Measurements from ENCODE around the gene MICAL3. TPM values are rescaled to one million over a fixed set of nuclear protein-coding genes. Genes with fewer than 3 reads are reported as not detected.

MICAL3 gene
- total RNA-seq, 4 donors from 2014 or later: 6.0 to 9.8 (median 8.1) TPM

DNA sequence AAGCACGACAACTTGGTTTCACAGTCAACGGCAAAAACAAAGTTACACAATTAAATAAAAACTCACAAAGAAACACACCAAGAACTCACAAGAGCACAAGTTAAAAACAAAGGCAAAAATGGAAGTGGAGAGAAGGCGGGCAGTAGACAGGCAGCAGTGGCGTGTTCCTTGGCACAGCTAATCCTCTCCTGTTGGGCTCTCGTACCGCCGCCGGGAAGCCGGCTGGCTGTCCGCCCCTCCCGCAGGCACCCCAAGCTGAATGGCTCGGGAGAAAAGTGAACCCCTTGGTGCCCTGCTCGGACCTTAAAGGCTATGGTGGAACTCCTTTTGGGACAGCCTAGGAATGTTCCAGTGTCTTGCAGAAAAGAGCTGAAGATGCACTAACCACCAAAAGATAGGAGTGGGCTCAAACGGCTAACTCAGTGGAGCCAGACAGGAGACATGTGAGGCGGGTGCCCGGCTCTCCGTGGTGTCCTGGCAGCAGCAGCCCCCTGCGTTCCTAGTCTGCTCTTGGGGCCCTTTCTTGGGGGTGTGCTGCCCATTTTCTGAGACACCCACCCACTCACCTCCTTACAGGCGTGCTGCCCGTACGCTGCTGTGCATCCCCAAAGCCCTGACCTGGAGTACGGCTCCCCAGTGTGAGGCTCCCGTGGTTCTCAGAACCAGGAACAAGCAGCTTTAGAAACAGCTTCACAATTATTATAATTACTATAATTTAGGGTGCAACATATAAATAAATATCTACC lies 164.0 kb downstream of the MICAL3 start:
- H3K36me3 ChIP-seq: peaks cover 0 to 11% of the 10 kb centered on the region in 2 donors

DNA sequence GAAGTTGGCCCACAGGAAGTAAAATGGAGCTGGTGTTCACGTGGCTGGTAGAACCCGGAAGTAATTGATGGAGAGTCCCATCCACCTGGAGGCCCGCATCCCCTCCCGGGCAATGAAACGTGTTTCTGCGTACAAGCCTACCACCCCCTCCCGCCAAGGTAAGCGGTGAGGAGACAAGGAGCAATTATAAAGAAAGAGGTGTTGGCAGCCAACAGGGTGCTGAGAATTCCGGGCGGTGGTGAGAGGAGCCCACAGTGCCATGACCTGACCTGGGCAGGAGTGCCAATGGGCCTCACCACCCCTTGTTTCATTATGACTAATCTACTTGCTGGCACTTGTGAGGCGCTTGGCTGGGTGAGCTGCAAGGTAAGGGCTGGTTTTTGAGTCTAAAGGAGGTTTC lies 166.3 kb downstream of the MICAL3 start:
- no peak overlapping the region for H3K4me3 ChIP-seq
- DNase-seq: no peak
- H3K27ac ChIP-seq: peak overlapping the region in 1 of 4 donors; percentile 86
- no peak for ATAC-seq
- H3K9me3 ChIP-seq: no peaks in the 10 kb centered on the region
- no peaks in the 10 kb centered on the region for H3K27me3 ChIP-seq
- peaks cover 18% of the 10 kb centered on the region in 2 donors for H3K4me1 ChIP-seq
- in situ Hi-C loops (cut with MboI; ENCODE audit: low sequenced_read_pairs in 4 of 4) (no loop called here), intact Hi-C loops (cut with DNase I; ENCODE audit: low total_unique reads) (no loop called here)
- no peaks in the 10 kb centered on the region for H3K36me3 ChIP-seq
- no peak for TF ChIP-seq POLR2A (IDR thresholded peaks at IDR 0.05)
- TF ChIP-seq, protein P1, sequence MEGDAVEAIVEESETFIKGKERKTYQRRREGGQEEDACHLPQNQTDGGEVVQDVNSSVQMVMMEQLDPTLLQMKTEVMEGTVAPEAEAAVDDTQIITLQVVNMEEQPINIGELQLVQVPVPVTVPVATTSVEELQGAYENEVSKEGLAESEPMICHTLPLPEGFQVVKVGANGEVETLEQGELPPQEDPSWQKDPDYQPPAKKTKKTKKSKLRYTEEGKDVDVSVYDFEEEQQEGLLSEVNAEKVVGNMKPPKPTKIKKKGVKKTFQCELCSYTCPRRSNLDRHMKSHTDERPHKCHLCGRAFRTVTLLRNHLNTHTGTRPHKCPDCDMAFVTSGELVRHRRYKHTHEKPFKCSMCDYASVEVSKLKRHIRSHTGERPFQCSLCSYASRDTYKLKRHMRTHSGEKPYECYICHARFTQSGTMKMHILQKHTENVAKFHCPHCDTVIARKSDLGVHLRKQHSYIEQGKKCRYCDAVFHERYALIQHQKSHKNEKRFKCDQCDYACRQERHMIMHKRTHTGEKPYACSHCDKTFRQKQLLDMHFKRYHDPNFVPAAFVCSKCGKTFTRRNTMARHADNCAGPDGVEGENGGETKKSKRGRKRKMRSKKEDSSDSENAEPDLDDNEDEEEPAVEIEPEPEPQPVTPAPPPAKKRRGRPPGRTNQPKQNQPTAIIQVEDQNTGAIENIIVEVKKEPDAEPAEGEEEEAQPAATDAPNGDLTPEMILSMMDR (IDR thresholded peaks at IDR 0.05 in 4 of 5, conservative IDR thresholded peaks at IDR 0.05 in 1 of 5): no peak

More for the DNA sequence above, 164.0 kb downstream of the MICAL3 start:
- Histone ChIP-seq H3K4me3 (no peak overlapping the region), H3K4me1 (peaks cover 18% of the 10 kb centered on the region in 2 donors), H3K9me3 (no peaks in the 10 kb centered on the region), H3K27ac (peak overlapping the region; percentile 78 to 87 (median 83)), H3K27me3 (no peaks in the 10 kb centered on the region)
- in situ Hi-C loops (cut with MboI; ENCODE audit: low sequenced_read_pairs in 4 of 4): no loop called here
- peak in 1 of 2 donors; percentile 37 for ATAC-seq
- TF ChIP-seq, protein P1 (IDR thresholded peaks at IDR 0.05 in 4 of 5, conservative IDR thresholded peaks at IDR 0.05 in 1 of 5): no peak
- TF ChIP-seq POLR2A (IDR thresholded peaks at IDR 0.05): no peak
- no peak for DNase-seq
- intact Hi-C loops (cut with DNase I; ENCODE audit: low total_unique reads): no loop called here

DNA sequence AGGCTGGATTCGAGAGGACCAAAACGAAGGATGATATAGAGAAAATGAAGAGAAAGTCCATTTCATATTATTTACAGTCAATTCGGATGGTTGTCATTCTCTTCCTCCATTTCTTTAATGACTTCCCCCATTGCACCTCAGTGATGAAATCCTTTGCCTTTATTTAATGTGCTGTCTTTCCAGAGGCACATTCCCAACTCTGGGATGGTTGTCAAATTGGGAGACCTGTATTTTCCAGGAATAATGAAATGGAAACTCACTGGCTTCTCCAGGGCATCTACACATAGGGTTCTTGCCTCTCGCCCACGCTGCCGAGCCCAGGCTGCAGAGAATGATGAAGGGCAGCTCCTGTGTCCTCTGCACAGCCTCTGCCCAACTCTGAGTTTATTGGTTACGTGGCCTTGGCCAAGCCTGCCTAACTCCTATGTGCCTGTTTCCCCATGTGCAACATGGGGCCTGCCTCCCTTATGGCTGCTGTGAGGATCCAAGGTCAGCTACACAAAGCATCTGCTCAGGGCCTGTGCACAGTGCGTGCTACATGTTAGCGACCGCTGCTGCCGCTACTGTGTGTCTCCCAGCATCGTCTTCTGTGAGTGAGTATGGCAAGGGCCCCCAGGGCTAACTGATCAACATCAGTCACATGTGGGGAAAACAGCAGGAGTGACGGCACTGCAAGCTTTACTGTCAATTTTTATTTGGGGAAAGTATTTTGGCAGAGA lies 168.6 kb downstream of the MICAL3 start:
- Histone ChIP-seq H3K4me3 (no peak overlapping the region), H3K27ac (no peak overlapping the region), H3K4me1 (peaks cover 24 to 34% of the 10 kb centered on the region in 2 donors), H3K36me3 (no peaks in the 10 kb centered on the region), H3K9me3 (no peaks in the 10 kb centered on the region), H3K27me3 (no peaks in the 10 kb centered on the region)
- in situ Hi-C loops (cut with MboI; ENCODE audit: low sequenced_read_pairs in 4 of 4) (no loop called here), intact Hi-C loops (cut with DNase I; ENCODE audit: low total_unique reads) (no loop called here)
- no peak for TF ChIP-seq POLR2A (IDR thresholded peaks at IDR 0.05)
- TF ChIP-seq, protein P1 (IDR thresholded peaks at IDR 0.05 in 4 of 5, conservative IDR thresholded peaks at IDR 0.05 in 1 of 5): no peak
- no peak for DNase-seq
- no peak for ATAC-seq

DNA sequence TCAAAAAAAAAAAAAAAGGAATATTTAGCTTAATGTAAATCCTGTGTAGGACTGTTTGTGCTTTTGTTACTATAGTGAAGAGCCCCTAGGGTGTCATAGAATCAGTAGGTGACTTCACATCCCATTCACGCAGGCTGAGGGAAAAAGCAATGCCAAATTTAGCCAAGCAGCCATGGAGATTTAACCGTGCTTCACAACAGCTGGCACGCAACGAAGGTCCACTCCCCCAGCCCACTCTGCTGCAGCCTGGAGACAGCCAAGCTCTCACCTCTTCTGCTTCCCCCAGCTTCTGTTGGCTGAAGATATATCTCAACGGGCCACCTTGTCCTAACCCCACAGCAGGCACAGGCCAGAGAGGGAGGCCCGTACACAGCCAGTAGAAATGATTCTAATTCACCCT lies 171.3 kb downstream of the MICAL3 start:
- peaks cover 6 to 16% of the 10 kb centered on the region in 2 donors for H3K4me1 ChIP-seq
- DNase-seq (no peak), ATAC-seq (no peak)
- intact Hi-C loops (cut with DNase I; ENCODE audit: low total_unique reads) (no loop called here), in situ Hi-C loops (cut with MboI; ENCODE audit: low sequenced_read_pairs in 4 of 4) (no loop called here)
- H3K9me3 ChIP-seq: no peaks in the 10 kb centered on the region
- no peak overlapping the region for H3K27ac ChIP-seq
- H3K27me3 ChIP-seq: no peaks in the 10 kb centered on the region
- TF ChIP-seq POLR2A (IDR thresholded peaks at IDR 0.05): no peak
- no peaks in the 10 kb centered on the region for H3K36me3 ChIP-seq
- no peak overlapping the region for H3K4me3 ChIP-seq

DNA sequence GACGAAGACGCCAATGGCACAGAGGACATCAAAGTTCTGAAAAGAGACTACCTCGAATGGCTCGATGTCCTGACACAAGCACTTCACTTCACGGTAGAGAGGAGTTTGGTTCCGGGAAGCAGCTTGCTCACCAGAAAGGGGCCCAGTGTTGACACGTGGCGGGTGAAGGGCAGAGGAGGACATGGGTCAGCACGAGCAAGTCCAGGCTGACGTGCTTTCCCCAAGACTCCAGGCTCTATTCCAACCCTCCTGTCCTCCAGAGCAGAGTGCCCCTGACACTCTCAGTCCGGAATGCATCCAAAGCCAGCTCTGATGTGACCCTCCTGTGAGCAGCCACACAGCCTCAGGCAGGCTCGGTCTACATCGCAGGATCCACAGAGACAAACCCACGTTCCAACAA lies 172.6 kb downstream of the MICAL3 start:
- Histone ChIP-seq H3K36me3 (no peaks in the 10 kb centered on the region), H3K27ac (peak overlapping the region; percentile 37 to 62 (median 48)), H3K27me3 (no peaks in the 10 kb centered on the region), H3K9me3 (no peaks in the 10 kb centered on the region), H3K4me3 (no peak overlapping the region), H3K4me1 (peaks cover 14 to 27% of the 10 kb centered on the region in 2 donors)
- ATAC-seq (peak; percentile 37 to 70), DNase-seq (peak in 1 of 2 donors; percentile 51)
- in situ Hi-C loops (cut with MboI; ENCODE audit: low sequenced_read_pairs in 4 of 4) (no loop called here), intact Hi-C loops (cut with DNase I; ENCODE audit: low total_unique reads) (no loop called here)
- TF ChIP-seq POLR2A (IDR thresholded peaks at IDR 0.05): no peak
- TF ChIP-seq, protein P1 (IDR thresholded peaks at IDR 0.05 in 4 of 5, conservative IDR thresholded peaks at IDR 0.05 in 1 of 5): no peak
